K562 (cell line): ENCODE measurements around the gene PIH1D1.

Experiments
- CSDE1 ChIP-seq, 2 experiments: fragments of 450-650 bp; IDR thresholded peaks; 2 replicates each; pipeline ENCODE4 v1.6.1; 2016; ENCODE audit warnings: mild to moderate bottlenecking in 1 of 2
- CTCF ChIP-seq, 3 experiments: IDR thresholded peaks in 2 of 3; conservative IDR thresholded peaks in 1 of 3; 2 replicates each; pipeline ENCODE4 v1.5.1; 2011 to 2012; ENCODE audit warnings: low read length in 3 of 3, mild to moderate bottlenecking in 3 of 3, control low read depth in 2 of 3, improper control_type of control experiment in 1 of 3, inconsistent platforms in 1 of 3, low read depth in 1 of 3, mixed read lengths in 1 of 3, moderate library complexity in 1 of 3; ENCODE audit not compliant: insufficient read depth in 2 of 3
- E2F5 ChIP-seq: sonication (generic); formaldehyde crosslinking; IDR thresholded peaks from 2 replicates; pipeline ENCODE4 v1.8.0; 2022; ENCODE audit warnings: mild to moderate bottlenecking, missing genetic modification reagents
- ELK1 ChIP-seq: sonication (generic); formaldehyde crosslinking; IDR thresholded peaks from 2 replicates; pipeline ENCODE4 v1.8.1; 2022; ENCODE audit warnings: missing genetic modification reagents
- EZH2 ChIP-seq: IDR thresholded peaks from 2 replicates; pipeline ENCODE4 v1.6.1; 2012; ENCODE audit warnings: low read depth, mild to moderate bottlenecking, inconsistent platforms, low read length, borderline replicate concordance
- HIVEP1 ChIP-seq: fragments of 250-450 bp; sonication (Bioruptor Pico); IDR thresholded peaks from 2 replicates; pipeline ENCODE4 v1.4.0; 2020; ENCODE audit warnings: mild to moderate bottlenecking
- HNRNPUL1 ChIP-seq: fragments of 200-400 bp; formaldehyde crosslinking; IDR thresholded peaks from 2 replicates; pipeline ENCODE4 v1.6.1; 2017; ENCODE audit warnings: low read length
- PHF8 ChIP-seq: fragments of 200-600 bp; sonication (generic); IDR thresholded peaks from 2 replicates; pipeline ENCODE4 v1.6.1; 2012; ENCODE audit warnings: mixed run types, mild to moderate bottlenecking, inconsistent platforms, low read length, moderate library complexity, borderline replicate concordance
- SMC3 ChIP-seq: conservative IDR thresholded peaks from 2 replicates; pipeline ENCODE4 v1.6.1; 2011; ENCODE audit warnings: low read depth, low read length, improper control_type of control experiment; ENCODE audit not compliant: insufficient read depth
- TEAD4 ChIP-seq, 2 experiments: sonication (generic) in 1 of 2; formaldehyde crosslinking in 1 of 2; IDR thresholded peaks; 2 replicates each; pipeline versions ENCODE4 v1.6.1 to v1.8.0; 2012 to 2022; ENCODE audit warnings: borderline replicate concordance in 1 of 2, inconsistent platforms in 1 of 2, low read length in 1 of 2, mild to moderate bottlenecking in 1 of 2, missing genetic modification reagents in 1 of 2
- ZBTB7A ChIP-seq: IDR thresholded peaks from 2 replicates; pipeline ENCODE4 v1.6.1; 2011; ENCODE audit warnings: low read depth, mild to moderate bottlenecking, low read length, moderate library complexity, borderline replicate concordance; ENCODE audit not compliant: control insufficient read depth
- ZFX ChIP-seq: sonication (generic); formaldehyde crosslinking; IDR thresholded peaks from 2 replicates; pipeline ENCODE4 v1.8.0; 2022; ENCODE audit warnings: mild to moderate bottlenecking, missing genetic modification reagents, moderate library complexity
- ZNF174 ChIP-seq: fragments of 250-450 bp; sonication (Bioruptor Pico); IDR thresholded peaks from 2 replicates; pipeline ENCODE4 v1.4.0; 2020; ENCODE audit warnings: mild to moderate bottlenecking
- ZNF184 ChIP-seq: sonication (generic); formaldehyde crosslinking; IDR thresholded peaks from 2 replicates; pipeline ENCODE4 v1.5.0; 2020; ENCODE audit warnings: missing genetic modification reagents

- TF ChIP-seq ELK1 (CRISPR knock-in tag) = no peak
- no peak for TF ChIP-seq SMC3
- no peak for TF ChIP-seq EZH2
- TF ChIP-seq CTCF (IDR thresholded peaks at IDR 0.05 in 2 of 3, conservative IDR thresholded peaks at IDR 0.05 in 1 of 3; ENCODE audit: insufficient read depth in 2 of 3, low read depth in 1 of 3, low read length in 3 of 3) = no peak
- TF ChIP-seq E2F5 (CRISPR knock-in tag) = no peak
- no peak for TF ChIP-seq ZNF174 (CRISPR knock-in tag)
- no peak for TF ChIP-seq ZNF184 (CRISPR knock-in tag)
- TF ChIP-seq ZFX (CRISPR knock-in tag) = no peak
- no peak for TF ChIP-seq CSDE1 (IDR thresholded peaks at IDR 0.05)
- TF ChIP-seq PHF8 = no peak
- no peak for TF ChIP-seq TEAD4 (IDR thresholded peaks at IDR 0.05; ENCODE audit: low read length)
- TF ChIP-seq TEAD4 (CRISPR knock-in tag; IDR thresholded peaks at IDR 0.05; ENCODE audit: borderline replicate concordance) = no peak
- TF ChIP-seq ZBTB7A = no peak
- no peak for TF ChIP-seq HIVEP1
- TF ChIP-seq HNRNPUL1 = no peak
These were observed 54.7 kb downstream of the PIH1D1 start for GRCh38 chr19:49396738-49397505.
